ENCODE results near the gene SV2B.

SV2B gene

DNA sequence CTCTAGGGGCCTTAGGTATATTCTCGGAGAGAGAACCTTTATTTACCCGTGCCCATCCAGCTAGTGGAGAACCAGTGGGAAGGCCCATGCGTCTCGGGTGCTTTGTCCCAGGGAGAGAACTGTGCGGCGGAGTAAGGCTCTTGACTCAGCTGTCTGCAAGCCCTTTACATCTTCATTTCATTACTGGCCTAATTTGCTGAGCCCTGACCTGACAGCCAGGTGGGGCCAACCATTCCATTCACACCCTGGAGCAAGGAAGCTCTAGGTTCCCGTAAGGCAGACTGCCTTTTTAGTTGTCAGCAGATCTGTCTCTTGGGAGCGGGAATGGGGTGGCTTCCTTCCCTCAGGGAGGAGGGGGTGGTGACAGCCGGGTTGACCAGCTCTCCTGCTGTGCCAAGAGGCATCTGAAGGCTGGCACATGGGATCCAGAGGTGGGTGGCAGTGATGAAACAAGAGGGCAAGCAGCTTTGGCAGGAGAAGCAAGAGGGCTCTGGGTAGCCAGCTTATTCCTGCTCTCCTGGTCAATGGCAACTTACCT is 36.4 kb downstream of the SV2B start:
- DNase-seq (ENCODE audit: low spot score) = no peak

DNA sequence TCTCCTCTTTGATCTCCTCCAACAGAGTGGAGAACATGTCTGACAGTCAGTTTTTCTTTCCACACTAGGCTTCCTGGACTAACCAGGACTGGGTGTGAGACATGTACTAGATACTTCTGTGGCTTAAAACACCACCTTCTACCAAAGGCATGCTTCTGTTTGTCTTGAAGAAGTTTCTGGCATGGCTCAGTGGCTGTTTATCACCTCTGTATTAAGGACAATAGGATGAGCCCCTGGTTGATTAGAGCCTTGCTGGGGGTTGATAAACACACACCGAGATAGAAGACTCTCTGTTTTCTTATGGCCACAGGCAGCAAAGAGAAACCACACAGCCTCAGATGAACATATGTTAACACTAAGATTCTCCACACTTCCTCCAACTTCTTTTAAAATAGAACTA is 40.5 kb downstream of the SV2B start:
- DNase-seq (ENCODE audit: low spot score) = no peak

DNA sequence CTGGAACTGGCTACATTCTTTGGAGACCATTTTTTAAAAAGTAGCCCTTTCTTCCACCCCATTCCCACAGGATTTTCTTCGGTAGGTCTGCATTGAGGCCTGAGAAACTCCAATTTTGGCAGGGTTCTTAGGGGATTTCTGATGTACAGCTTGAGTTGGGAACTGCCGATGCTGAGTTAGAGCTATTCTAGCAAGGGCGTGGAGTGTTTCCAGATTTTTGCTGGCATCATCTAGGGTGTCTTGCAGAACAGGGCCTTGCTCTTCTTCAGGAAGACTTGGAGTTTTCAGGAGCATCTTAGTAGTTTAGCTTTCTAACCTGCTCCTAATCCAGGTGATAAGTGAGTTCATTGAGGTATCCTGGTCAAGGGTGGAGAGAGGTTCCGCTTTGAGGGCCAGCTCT is 41.0 kb downstream of the SV2B start:
- DNase-seq (ENCODE audit: low spot score) = no peak

DNA sequence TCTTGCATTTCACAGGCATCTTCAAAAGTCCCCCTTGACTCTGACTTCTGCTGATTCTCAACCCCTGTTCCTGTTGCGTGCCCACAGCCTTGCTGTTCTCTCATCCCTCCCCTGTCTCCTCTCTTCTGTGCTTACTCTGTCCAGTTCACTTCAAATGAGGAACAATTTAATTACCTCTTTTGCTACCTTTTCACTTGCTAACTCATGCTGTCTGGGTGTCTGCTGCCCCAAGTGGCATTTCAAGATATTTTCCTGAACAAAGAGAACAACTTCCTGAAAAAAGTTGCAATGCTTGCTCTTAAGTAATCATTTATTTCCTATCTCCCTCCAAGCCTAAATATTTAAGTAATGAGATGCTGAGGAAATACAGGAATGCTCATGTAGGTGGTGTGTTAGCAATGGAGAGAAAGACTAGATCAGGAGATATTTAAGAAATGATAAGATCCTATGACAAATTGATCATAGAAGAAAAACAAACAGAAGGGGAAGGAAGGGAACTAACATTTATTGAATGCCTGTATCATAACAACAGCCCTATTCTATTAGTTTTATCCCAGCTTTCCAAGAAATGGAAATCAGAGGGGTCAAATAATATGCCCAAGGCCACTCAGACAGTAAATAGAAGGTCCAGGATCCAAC is 42.2 kb downstream of the SV2B start:
- DNase-seq (ENCODE audit: low spot score) = no peak

DNA sequence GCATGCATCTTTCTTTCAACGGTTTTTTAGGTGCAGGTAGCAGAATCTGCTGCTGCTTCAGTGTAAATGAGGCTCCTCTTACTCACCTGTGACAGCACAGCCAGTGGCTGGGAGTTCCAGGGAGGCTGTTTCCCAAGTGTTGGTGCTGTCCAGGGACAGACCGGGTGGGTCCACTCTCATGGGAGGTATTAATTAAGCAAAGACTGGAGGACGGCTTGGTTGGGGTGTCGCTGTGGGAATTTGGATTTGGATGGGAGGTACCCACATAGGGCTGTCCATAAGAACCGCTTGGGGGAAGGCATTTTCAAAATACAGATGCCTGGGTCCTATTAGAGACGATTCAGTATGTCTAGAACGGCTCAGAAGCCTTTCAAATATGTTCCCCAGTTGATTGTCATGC is 42.9 kb downstream of the SV2B start:
- DNase-seq (ENCODE audit: low spot score) = no peak

DNA sequence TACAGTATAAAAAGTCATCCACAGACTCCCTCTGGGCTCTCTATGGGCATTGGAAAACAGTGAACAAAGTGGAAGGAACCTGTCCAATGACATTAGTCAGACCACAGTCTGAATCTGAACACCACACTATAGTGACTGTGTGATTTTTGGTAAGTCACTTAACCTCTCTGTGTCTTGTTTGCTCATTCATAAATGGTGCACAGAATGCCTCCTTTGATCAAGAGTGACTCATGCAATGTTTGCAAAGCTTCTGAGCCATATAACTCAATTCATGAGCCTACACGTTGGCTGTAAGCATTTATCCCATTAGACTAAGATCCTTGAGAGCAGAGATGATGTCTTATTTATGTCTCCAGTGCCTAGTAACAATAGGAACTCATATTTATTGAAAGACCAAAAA is 46.7 kb downstream of the SV2B start:
- DNase-seq (ENCODE audit: low spot score) = no peak

DNA sequence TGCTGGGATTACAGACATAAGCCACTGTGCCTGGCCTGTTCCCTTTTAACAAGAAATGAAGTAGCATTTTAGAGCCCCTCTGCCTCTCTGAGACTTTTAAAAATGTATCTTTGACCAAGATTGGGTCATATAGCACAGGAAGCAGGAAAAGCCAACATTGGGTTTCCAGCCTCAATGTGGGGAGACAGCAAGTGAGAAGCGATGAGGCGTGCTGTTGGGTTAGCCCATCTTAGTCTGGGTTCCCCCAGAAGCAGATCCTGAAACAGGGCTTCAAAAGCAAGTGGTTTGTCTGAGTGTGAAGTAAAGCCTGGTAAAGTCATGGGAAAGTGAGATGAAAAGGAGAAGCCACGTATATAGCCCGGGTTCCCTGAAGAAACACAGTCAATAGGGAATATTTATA is 48.2 kb downstream of the SV2B start:
- DNase-seq (ENCODE audit: low spot score) = no peak

DNA sequence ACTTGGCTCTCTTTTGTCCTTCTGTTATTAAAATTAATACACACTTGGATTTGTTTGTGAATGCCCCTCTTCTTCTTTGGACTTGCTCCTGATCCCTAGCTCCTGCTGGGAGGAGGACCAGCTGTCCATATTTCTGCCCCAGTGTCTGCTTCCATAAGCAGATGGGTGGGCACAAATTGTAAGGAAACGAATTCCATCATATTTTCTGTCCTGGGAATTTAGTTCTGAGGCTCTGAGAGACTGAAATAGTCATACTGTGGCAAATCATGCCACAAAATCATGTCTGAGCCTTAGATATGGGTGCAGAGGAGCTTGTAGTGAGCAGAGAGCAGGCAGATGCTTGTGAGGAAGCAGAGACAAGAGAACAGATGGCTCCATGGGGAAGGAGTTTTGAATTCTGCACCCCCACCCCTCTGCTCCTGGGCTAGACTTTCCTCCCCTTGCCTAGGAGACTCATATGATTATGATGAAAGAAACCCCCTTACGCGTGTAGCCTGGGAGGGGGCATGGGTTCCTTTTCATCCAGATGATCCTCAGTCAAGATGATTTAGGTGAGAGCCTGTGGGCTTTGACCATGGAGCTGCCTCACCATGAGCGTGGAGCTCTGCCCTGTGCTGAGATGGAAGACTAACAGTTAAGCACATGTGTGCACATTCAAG is 50.6 kb downstream of the SV2B start:
- DNase-seq (ENCODE audit: low spot score) = no peak

DNA sequence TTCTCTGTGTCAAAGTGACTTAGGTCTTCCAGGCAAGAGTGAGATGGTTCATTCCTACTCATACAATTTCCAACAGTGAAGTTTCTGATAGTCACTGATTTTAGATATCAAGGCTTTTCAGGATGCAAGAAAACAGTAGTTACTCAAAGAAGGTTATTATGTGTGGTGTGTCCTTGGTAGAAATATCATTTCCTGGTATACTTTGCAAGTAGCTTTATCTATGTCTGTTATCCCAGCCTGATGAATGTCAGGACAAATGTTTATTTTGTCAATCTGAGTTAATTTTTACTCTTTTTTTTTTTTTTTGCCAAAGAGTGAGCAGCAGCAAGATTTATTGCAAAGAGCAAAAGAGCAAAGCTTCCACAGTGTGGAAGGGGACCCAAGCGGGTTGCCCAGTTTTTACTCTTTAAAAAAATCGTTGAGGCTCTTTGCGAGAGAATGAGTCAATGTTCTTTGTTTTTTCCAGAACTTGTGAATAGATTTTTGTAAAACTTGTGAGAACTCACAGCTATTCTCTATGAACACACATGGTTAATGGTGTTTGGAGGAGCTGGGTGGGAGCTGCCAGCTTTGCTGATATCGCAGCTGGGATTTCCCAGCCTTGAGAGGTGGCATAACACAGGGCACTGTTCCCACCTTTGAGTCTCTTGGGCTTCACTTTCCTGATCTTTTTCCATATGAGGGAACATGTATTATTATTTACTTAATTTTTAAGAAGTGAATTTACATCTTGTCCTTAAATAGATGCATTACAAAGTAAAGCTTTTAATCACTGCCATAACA is 51.9 kb downstream of the SV2B start:
- DNase-seq (ENCODE audit: low spot score) = no peak

DNA sequence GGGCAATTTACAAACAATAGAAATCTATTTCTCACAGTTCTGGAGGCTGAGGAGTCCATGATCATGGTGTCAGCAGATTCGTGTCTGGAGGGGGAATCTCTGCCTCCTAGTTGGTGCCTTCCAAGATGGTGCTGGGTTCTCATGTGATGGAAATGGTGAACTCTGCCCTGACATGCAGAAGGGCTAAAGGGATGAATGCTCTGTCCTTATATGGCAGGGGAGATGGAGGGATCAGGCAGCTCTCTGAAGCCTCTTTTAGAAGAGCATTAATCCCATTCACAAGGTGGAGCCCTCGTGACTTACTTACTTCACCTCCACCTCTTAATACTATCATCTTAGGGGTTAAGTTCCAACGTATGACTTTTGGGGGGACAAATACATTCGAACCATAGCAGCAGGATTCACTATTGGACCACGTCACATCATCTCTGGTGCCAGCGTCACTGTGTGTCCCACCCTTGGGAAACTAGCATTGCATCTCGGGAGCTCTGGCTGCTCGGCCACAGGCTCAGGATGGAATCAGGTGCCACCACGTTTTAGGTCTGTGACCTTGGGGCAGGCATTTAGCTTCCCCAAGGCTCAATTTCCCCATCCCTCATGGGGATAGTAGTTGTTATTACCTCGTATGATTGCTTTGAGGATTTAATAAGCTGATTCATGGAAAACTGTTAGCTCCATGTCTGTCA is 53.0 kb downstream of the SV2B start:
- no peak for DNase-seq (ENCODE audit: low spot score)

DNA sequence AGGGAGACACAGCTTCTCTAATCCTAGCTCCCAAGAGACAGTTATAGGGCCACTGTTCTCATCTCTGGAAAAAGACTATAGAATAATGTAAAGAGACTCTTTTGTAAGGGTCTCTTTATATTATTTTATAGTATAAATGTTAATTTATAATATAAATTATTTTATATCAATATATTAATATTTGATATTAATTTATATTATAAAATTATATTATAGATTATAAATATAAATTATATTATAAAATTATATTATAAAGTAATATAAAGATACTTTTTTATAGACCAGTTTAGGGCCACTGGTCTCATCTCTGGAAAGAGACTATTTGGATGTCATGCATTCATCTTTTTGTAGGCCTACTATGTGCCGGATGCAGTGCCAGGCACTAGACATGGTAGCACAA is 53.9 kb downstream of the SV2B start:
- no peak for DNase-seq (ENCODE audit: low spot score)

DNA sequence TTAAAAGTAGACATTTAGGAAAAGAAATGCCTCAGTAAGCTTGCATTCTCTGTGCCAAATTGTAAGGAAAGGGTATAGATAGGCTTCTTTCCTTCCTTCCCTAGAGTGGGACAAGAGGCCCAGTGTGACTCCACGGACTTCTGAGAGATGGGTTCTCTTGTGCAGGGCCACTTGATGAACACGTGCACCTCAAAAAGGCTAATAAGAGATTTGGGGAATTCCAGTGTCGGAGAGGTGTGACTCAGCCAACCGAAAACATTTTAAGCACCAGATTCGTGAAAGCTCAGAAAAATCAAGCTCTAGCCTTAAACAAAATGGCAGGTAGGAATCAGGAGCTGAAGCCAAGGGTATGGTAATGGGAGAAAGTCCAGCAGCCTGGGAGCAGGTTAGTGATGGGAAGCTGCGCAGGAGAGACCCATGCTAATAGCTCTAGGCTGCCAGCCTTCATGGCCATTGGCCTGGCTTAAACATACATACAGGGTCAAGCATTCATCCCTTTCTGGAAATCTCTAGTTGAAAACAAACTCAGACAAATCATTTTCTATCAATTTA is 56.2 kb downstream of the SV2B start:
- DNase-seq (ENCODE audit: low spot score) = no peak

DNA sequence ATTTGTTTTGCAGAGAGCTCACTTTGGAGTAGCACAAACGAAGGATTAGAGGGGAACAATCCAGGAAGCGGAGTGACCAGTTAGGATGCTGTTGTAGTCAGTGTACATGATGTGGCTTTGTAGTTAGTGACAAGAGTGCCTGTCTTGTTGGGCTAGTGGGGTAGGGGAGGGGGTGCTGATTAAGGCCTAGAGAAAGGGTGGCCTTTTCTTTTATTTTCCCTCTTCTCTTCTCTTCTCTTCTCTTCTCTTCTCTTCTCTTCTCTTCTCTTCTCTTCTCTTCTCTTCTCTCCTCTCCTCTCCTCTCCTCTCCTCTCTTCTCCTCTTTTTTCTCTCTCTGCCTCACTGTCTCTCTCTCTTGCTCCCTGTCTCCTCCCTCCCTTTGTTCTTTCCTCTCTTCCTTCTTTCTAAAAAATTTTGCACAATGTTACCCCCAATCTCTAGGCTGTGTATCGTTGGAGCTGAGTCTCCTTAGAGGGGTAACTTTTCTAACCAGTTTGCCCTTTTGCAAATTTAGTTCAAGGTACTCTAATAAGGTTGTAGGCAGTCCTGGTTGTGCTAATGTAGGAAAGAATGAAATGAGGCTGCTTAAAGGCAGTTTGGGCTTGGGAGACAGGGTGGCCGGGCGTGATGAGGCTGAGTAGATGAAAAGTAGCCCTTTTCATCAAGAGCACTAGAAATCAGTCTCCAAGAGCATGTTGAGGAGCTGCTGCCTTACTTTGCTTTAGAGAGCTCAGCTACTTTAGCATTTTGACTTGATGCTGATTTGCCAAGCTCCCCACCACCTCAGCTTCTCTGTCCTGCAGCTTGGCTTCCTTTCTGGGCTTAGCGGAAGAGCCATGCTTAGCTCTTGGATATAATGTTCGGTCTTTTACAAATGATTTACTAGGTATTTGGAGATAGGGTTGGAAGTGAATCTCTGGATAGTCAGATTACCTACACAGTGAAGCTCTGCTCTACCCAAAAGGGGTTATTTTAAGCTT is 58.6 kb downstream of the SV2B start:
- no peak for DNase-seq (ENCODE audit: low spot score)

DNA sequence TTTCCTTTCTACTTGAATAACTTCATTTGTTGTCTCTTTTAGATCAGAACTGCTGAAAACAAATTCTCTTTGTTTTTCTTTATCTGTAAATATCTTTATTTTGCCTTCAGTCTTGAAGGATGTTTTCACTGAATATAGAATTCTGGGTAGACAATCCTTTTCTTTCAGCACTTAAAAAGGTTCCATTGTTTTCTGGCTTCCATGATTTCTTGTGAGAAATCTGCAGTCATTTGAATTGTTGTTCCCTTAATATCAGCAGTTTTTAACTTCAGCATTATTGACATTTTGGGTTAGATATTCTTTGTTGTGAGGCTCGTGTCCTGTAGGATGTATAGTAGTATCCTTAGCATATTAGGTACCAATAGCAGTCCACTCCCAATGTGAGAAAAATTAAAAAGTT is 65.8 kb downstream of the SV2B start:
- DNase-seq (ENCODE audit: low spot score) = no peak

DNA sequence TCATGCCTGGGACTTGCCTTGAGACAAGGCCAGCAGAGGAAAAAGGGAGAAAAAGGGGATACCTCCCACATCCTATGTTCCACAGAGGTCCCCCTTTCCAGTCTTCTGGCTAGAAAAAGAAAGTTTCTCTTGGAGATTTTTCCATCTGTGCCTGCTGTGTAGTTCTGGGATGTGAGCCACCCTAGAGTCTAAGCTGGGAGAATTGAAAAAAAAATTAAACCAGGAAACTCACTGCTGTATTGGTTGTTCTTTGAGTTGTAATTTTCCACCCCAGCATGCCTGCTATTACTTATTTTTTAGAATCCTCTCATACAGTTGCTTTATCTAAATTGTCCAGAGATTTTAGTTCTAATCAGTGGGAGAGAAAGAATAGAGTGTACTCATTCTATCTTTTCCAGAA is 68.4 kb downstream of the SV2B start:
- no peak for DNase-seq (ENCODE audit: low spot score)

DNA sequence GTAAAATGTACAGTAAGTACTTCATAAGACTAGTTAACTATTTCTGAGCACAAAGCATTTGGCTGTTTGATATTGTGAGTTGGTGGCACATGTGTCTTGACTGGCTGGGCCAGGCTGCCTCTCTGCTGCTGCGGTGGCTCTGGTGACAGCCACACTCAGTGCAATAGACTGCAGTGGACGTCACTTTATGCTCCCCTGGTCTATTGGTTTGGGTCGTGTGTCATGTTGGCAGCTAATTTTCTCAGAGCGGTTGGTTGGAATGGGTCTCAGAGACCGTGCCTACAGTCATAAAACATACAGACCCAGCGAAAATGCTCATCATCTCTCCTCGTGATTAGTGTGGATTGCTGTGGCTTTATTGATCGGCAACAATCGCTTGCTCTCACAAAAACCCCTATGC is 71.3 kb downstream of the SV2B start:
- no peak for DNase-seq (ENCODE audit: low spot score)

DNA sequence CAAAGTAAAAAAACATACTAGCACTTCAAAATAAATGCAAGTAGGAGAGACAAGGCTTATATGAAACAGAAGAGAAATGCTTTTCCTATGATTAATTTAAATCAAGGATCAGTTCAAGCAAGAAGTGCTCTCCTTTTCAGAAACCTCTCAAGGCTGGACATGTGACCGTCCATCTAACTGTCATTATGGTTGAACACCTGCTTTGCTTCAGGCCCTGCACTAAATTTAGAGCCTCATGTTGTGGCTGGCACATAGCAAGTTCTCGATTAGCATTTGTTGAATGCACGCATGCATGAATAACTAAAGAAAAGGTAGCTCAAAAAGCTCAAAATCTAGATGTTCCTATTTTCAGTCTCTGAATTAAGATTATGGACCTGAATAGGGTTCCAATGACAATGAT is 82.0 kb downstream of the SV2B start:
- DNase-seq (ENCODE audit: low spot score) = no peak

DNA sequence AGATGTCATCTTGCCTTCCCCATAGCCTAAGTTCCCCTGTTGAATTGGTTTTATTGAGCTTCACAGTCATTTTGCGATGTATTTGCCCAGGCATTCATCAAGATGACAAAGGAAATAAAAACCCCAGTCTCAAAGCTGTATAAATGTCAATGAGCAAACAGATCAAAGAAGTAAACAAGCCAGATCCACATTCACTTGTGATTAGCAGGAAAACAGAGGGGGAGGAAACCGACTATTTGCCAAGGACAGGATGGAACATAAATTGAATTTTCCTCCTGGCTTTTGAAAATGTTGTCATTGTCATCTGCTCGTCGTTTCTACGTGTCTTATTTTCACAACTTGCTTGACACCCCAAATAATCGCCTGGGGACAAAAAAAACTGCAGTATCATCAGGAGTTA is 83.5 kb downstream of the SV2B start:
- DNase-seq (ENCODE audit: low spot score) = no peak

DNA sequence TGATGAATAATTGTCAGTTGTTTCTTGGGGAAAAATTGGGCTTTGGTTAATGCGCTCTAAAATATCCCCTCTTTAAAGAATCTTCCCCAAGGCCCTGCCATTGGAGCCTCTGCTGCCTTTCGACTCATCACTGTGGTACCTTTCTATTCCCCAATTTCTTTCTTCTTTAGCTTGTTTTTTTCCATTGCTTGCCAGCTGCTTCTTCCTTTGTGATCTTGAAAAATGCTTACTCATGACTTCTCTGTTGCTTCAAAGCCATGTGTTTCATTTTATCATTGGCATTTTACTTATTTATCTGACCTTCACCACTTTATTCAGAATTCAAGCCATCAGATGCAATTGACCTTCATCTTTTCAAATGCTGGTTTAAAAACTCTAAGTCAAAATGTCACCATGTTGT is 84.4 kb downstream of the SV2B start:
- no peak for DNase-seq (ENCODE audit: low spot score)

DNA sequence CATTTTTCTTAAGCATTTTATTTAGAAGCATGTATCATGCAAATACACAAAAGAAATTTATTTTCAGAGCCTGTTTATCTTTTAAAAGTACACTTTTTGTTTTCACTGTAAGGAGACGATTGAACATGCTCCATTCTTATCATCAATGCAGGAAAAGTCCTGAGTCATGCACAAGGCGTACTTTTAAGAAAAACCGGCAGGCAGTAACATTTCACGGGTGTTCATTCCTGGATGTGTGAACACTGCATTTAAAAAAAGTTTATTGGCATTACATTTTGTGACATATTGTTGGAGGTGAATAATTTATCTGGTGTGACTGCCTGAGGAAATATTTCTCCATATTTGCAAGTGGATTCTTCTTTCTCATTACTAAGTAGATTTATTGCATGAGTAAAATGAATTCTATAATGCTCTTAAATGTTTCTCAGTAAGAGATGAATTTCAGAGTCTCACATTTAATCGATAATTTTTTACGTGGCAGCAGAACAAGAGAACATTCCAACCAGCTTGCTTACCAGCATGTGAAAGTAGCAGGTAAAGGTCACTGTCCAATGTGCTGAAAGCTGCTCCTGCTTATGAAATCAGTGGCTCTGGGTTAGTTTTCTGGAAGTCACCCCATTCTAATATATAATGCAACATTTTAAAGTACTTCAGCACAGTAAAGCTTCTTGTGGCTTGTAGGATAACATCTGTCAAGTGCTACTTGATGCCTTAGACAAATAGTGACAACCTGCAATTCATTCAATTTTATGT is 87.0 kb downstream of the SV2B start:
- no peak for DNase-seq (ENCODE audit: low spot score)
